ENCODE data around the gene TMEM41A.
"Not testable (repeated sequence)": the region's sequence is repeated elsewhere in the genome, so short reads cannot be mapped to it uniquely, and the experiment has no call there.

The TMEM41A gene

GRCh38 chr3:185473290-185473815 lies 25.5 kb downstream of the TMEM41A start:
- Histone ChIP-seq H3K27ac (ENCODE audit: low read depth, low read length) (no peak overlapping the region), H3K9ac (ENCODE audit: low read length) (no peak overlapping the region), H2BK120ac (ENCODE audit: low read depth, low read length) (no peak overlapping the region), H3K79me2 (ENCODE audit: control insufficient read depth, insufficient read depth, low read length) (no peaks in the 10 kb centered on the region), H3K18ac (ENCODE audit: low read length) (no peak overlapping the region), H3K36me3 (ENCODE audit: control insufficient read depth, insufficient read depth, low read length) (no peaks in the 10 kb centered on the region), H4K8ac (ENCODE audit: low read depth, low read length) (no peak overlapping the region), H3K4me1 (ENCODE audit: control insufficient read depth, low read depth, low read length) (peaks cover 3% of the 10 kb centered on the region), H2BK5ac (ENCODE audit: low read length) (no peak overlapping the region), H3K79me1 (ENCODE audit: low read length) (no peaks in the 10 kb centered on the region), H4K5ac (ENCODE audit: low read length) (no peak overlapping the region), H3K56ac (ENCODE audit: low read length) (no peak overlapping the region), H3K4me3 (ENCODE audit: low read length) (no peak overlapping the region), H2AK5ac (ENCODE audit: low read length) (no peak overlapping the region), H3K27me3 (ENCODE audit: insufficient read depth, low read length, poor library complexity) (peaks cover 2% of the 10 kb centered on the region), H3K4ac (ENCODE audit: low read depth, low read length) (no peak overlapping the region), H3K4me2 (ENCODE audit: low read length) (no peak overlapping the region), H3K23ac (ENCODE audit: low read length) (no peak overlapping the region), H2BK15ac (replicated peaks; ENCODE audit: low read depth) (no peak overlapping the region)
- DNase-seq: no peak
- no CpG with 5 or more reads among the region's 15 CpGs for WGBS (ENCODE audit: extremely low coverage, insufficient coverage, low lambda C conversion rate)

- Histone ChIP-seq H3K9ac (ENCODE audit: low read length) (no peak overlapping the region), H4K8ac (ENCODE audit: low read depth, low read length) (no peak overlapping the region), H3K27ac (ENCODE audit: low read depth, low read length) (no peak overlapping the region), H3K79me2 (ENCODE audit: control insufficient read depth, insufficient read depth, low read length) (no peaks in the 10 kb centered on the region), H2BK120ac (ENCODE audit: low read depth, low read length) (no peak overlapping the region), H2AK5ac (ENCODE audit: low read length) (no peak overlapping the region), H4K5ac (ENCODE audit: low read length) (no peak overlapping the region), H3K18ac (ENCODE audit: low read length) (peak overlapping the region; percentile 40), H3K4me1 (ENCODE audit: control insufficient read depth, low read depth, low read length) (peaks cover 3% of the 10 kb centered on the region), H3K4me3 (ENCODE audit: low read length) (no peak overlapping the region), H3K27me3 (ENCODE audit: insufficient read depth, low read length, poor library complexity) (no peaks in the 10 kb centered on the region), H2BK5ac (ENCODE audit: low read length) (no peak overlapping the region), H3K79me1 (ENCODE audit: low read length) (no peaks in the 10 kb centered on the region), H3K56ac (ENCODE audit: low read length) (no peak overlapping the region), H3K4me2 (ENCODE audit: low read length) (no peak overlapping the region), H3K4ac (ENCODE audit: low read depth, low read length) (no peak overlapping the region), H3K36me3 (ENCODE audit: control insufficient read depth, insufficient read depth, low read length) (no peaks in the 10 kb centered on the region), H3K23ac (ENCODE audit: low read length) (no peak overlapping the region), H2BK15ac (replicated peaks; ENCODE audit: low read depth) (no peak overlapping the region)
- DNase-seq: peak; percentile 71
- no CpG with 5 or more reads among the region's 3 CpGs for WGBS (ENCODE audit: extremely low coverage, insufficient coverage, low lambda C conversion rate)
Observed at GRCh38 chr3:185470323-185470722, 28.5 kb downstream of the TMEM41A start.

GRCh38 chr3:185469542-185469941 lies 29.3 kb downstream of the TMEM41A start:
- H3K56ac ChIP-seq (ENCODE audit: low read length): no peak overlapping the region
- H3K4me1 ChIP-seq (ENCODE audit: control insufficient read depth, low read depth, low read length): peaks cover 3% of the 10 kb centered on the region
- H2AK5ac ChIP-seq (ENCODE audit: low read length): no peak overlapping the region
- H3K4me3 ChIP-seq (ENCODE audit: low read length): no peak overlapping the region
- no peak overlapping the region for H3K4ac ChIP-seq (ENCODE audit: low read depth, low read length)
- no peaks in the 10 kb centered on the region for H3K36me3 ChIP-seq (ENCODE audit: control insufficient read depth, insufficient read depth, low read length)
- no peak overlapping the region for H2BK120ac ChIP-seq (ENCODE audit: low read depth, low read length)
- H2BK5ac ChIP-seq (ENCODE audit: low read length): no peak overlapping the region
- no peak overlapping the region for H4K8ac ChIP-seq (ENCODE audit: low read depth, low read length)
- H2BK15ac ChIP-seq (replicated peaks; ENCODE audit: low read depth): no peak overlapping the region
- WGBS (ENCODE audit: extremely low coverage, insufficient coverage, low lambda C conversion rate): no CpG with 5 or more reads among the region's 3 CpGs
- H3K79me1 ChIP-seq (ENCODE audit: low read length): no peaks in the 10 kb centered on the region
- no peak overlapping the region for H3K18ac ChIP-seq (ENCODE audit: low read length)
- no peak overlapping the region for H4K5ac ChIP-seq (ENCODE audit: low read length)
- no peak overlapping the region for H3K27ac ChIP-seq (ENCODE audit: low read depth, low read length)
- no peak for DNase-seq
- no peak overlapping the region for H3K23ac ChIP-seq (ENCODE audit: low read length)
- no peaks in the 10 kb centered on the region for H3K27me3 ChIP-seq (ENCODE audit: insufficient read depth, low read length, poor library complexity)
- no peak overlapping the region for H3K4me2 ChIP-seq (ENCODE audit: low read length)
- no peaks in the 10 kb centered on the region for H3K79me2 ChIP-seq (ENCODE audit: control insufficient read depth, insufficient read depth, low read length)
- H3K9ac ChIP-seq (ENCODE audit: low read length): no peak overlapping the region

GRCh38 chr3:185466123-185466522 lies 32.7 kb downstream of the TMEM41A start:
- H3K4ac ChIP-seq (ENCODE audit: low read depth, low read length); H2BK120ac ChIP-seq (ENCODE audit: low read depth, low read length); H3K23ac ChIP-seq (ENCODE audit: low read length); H2BK5ac ChIP-seq (ENCODE audit: low read length); H4K8ac ChIP-seq (ENCODE audit: low read depth, low read length); H3K79me2 ChIP-seq (ENCODE audit: control insufficient read depth, insufficient read depth, low read length); H4K5ac ChIP-seq (ENCODE audit: low read length); H3K9ac ChIP-seq (ENCODE audit: low read length); H3K27ac ChIP-seq (ENCODE audit: low read depth, low read length); H3K18ac ChIP-seq (ENCODE audit: low read length); H3K36me3 ChIP-seq (ENCODE audit: control insufficient read depth, insufficient read depth, low read length); DNase-seq; H3K56ac ChIP-seq (ENCODE audit: low read length); H3K79me1 ChIP-seq (ENCODE audit: low read length); H3K4me2 ChIP-seq (ENCODE audit: low read length); H3K4me1 ChIP-seq (ENCODE audit: control insufficient read depth, low read depth, low read length); H3K4me3 ChIP-seq (ENCODE audit: low read length); H2AK5ac ChIP-seq (ENCODE audit: low read length); H2BK15ac ChIP-seq (replicated peaks; ENCODE audit: low read depth); H3K27me3 ChIP-seq (ENCODE audit: insufficient read depth, low read length, poor library complexity): not testable (repeated sequence)
- no CpG with 5 or more reads among the region's 5 CpGs for WGBS (ENCODE audit: extremely low coverage, insufficient coverage, low lambda C conversion rate)

- no peak overlapping the region for H2BK120ac ChIP-seq (ENCODE audit: low read depth, low read length)
- no peak overlapping the region for H2BK5ac ChIP-seq (ENCODE audit: low read length)
- no peak overlapping the region for H3K4ac ChIP-seq (ENCODE audit: low read depth, low read length)
- H3K4me3 ChIP-seq (ENCODE audit: low read length): no peak overlapping the region
- peaks cover 3% of the 10 kb centered on the region for H3K4me1 ChIP-seq (ENCODE audit: control insufficient read depth, low read depth, low read length)
- no peak overlapping the region for H2BK15ac ChIP-seq (replicated peaks; ENCODE audit: low read depth)
- H3K18ac ChIP-seq (ENCODE audit: low read length): no peak overlapping the region
- H4K5ac ChIP-seq (ENCODE audit: low read length): no peak overlapping the region
- H3K4me2 ChIP-seq (ENCODE audit: low read length): no peak overlapping the region
- no peak for DNase-seq
- no peaks in the 10 kb centered on the region for H3K79me2 ChIP-seq (ENCODE audit: control insufficient read depth, insufficient read depth, low read length)
- no peaks in the 10 kb centered on the region for H3K79me1 ChIP-seq (ENCODE audit: low read length)
- WGBS (ENCODE audit: extremely low coverage, insufficient coverage, low lambda C conversion rate): no CpG with 5 or more reads among the region's 9 CpGs
- no peak overlapping the region for H2AK5ac ChIP-seq (ENCODE audit: low read length)
- H3K56ac ChIP-seq (ENCODE audit: low read length): no peak overlapping the region
- no peaks in the 10 kb centered on the region for H3K27me3 ChIP-seq (ENCODE audit: insufficient read depth, low read length, poor library complexity)
- no peak overlapping the region for H3K27ac ChIP-seq (ENCODE audit: low read depth, low read length)
- no peak overlapping the region for H3K23ac ChIP-seq (ENCODE audit: low read length)
- H4K8ac ChIP-seq (ENCODE audit: low read depth, low read length): no peak overlapping the region
- no peaks in the 10 kb centered on the region for H3K36me3 ChIP-seq (ENCODE audit: control insufficient read depth, insufficient read depth, low read length)
- H3K9ac ChIP-seq (ENCODE audit: low read length): no peak overlapping the region
Observed at GRCh38 chr3:185465471-185465870, 33.4 kb downstream of the TMEM41A start.

GRCh38 chr3:185460719-185461350 lies 38.0 kb downstream of the TMEM41A start:
- H3K27ac ChIP-seq (ENCODE audit: low read depth, low read length): no peak overlapping the region
- no peak overlapping the region for H3K18ac ChIP-seq (ENCODE audit: low read length)
- DNase-seq: peak; percentile 28
- no peak overlapping the region for H4K8ac ChIP-seq (ENCODE audit: low read depth, low read length)
- H3K4ac ChIP-seq (ENCODE audit: low read depth, low read length): no peak overlapping the region
- no peaks in the 10 kb centered on the region for H3K27me3 ChIP-seq (ENCODE audit: insufficient read depth, low read length, poor library complexity)
- H3K9ac ChIP-seq (ENCODE audit: low read length): no peak overlapping the region
- no peak overlapping the region for H2AK5ac ChIP-seq (ENCODE audit: low read length)
- H3K23ac ChIP-seq (ENCODE audit: low read length): no peak overlapping the region
- no peak overlapping the region for H3K56ac ChIP-seq (ENCODE audit: low read length)
- no peak overlapping the region for H2BK5ac ChIP-seq (ENCODE audit: low read length)
- no CpG with 5 or more reads among the region's 6 CpGs for WGBS (ENCODE audit: extremely low coverage, insufficient coverage, low lambda C conversion rate)
- H2BK15ac ChIP-seq (replicated peaks; ENCODE audit: low read depth): no peak overlapping the region
- no peak overlapping the region for H2BK120ac ChIP-seq (ENCODE audit: low read depth, low read length)
- no peaks in the 10 kb centered on the region for H3K36me3 ChIP-seq (ENCODE audit: control insufficient read depth, insufficient read depth, low read length)
- no peak overlapping the region for H3K4me3 ChIP-seq (ENCODE audit: low read length)
- no peaks in the 10 kb centered on the region for H3K4me1 ChIP-seq (ENCODE audit: control insufficient read depth, low read depth, low read length)
- H3K4me2 ChIP-seq (ENCODE audit: low read length): no peak overlapping the region
- H3K79me2 ChIP-seq (ENCODE audit: control insufficient read depth, insufficient read depth, low read length): no peaks in the 10 kb centered on the region
- no peak overlapping the region for H4K5ac ChIP-seq (ENCODE audit: low read length)
- no peaks in the 10 kb centered on the region for H3K79me1 ChIP-seq (ENCODE audit: low read length)
